ENCODE measurements around the gene ARFGEF2.

GRCh38 chr20:48879612-48880245, 41.8 kb upstream of the ARFGEF2 start:
- no peak for TF ChIP-seq POLR2A (IDR thresholded peaks at IDR 0.05)
- TF ChIP-seq, protein P1, sequence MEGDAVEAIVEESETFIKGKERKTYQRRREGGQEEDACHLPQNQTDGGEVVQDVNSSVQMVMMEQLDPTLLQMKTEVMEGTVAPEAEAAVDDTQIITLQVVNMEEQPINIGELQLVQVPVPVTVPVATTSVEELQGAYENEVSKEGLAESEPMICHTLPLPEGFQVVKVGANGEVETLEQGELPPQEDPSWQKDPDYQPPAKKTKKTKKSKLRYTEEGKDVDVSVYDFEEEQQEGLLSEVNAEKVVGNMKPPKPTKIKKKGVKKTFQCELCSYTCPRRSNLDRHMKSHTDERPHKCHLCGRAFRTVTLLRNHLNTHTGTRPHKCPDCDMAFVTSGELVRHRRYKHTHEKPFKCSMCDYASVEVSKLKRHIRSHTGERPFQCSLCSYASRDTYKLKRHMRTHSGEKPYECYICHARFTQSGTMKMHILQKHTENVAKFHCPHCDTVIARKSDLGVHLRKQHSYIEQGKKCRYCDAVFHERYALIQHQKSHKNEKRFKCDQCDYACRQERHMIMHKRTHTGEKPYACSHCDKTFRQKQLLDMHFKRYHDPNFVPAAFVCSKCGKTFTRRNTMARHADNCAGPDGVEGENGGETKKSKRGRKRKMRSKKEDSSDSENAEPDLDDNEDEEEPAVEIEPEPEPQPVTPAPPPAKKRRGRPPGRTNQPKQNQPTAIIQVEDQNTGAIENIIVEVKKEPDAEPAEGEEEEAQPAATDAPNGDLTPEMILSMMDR (IDR thresholded peaks at IDR 0.05), result no peak
